Activated gamma-delta T cell treated with Interleukin-2 at 50 U/mL for 16 hours (primary cell): Measurements from ENCODE around the gene CD68.
A peak's percentile ranks its signal among the peaks of the same experiment; 100 is the strongest.
"Not testable (repeated sequence)": the region's sequence is repeated elsewhere in the genome, so short reads cannot be mapped to it uniquely, and the experiment has no call there.

Experiments used
- DNase-seq: peaks from one replicate; pipeline ENCODE4 v3.0.0-alpha.2; 2020

CD68 gene

DNA sequence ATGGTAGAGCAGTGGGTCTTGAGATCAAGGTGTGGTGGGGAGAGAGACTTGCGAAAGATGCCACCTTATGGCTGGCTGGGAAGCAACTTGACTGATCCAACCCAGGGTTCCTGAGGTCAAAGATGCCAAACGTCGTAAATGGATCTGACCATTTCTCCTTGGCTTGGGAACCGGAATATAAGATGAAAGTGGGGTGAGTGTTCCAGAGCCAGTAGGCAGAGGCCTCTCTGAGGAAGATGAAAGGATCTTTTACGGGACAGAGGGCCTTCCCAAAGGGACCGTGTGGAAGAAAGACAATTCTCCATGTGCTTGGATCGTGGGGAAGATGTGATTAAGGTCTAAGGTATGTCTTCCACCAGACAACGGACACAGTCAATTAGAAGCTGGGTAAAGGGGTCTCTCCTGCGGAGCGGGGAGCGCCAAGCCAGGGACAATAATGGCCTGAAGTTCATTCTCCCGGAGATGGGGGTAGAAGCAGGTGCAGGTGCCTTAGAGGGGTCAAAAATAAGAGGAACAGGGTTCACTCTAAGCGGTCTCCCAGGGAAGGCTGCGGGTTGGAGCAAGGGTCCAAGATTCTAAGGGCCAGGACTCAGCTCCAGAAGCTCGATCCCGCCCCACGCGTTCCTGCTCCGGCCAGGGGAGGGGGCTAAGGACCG lies 34.5 kb downstream of the CD68 start:
- no peak for DNase-seq

- peak; percentile 99 for DNase-seq
Observed at GRCh38 chr17:7614425-7615264, 35.2 kb downstream of the CD68 start, which contains the start of gene FXR2. Gene FXR2 (minus strand): TSS chr17:7614897. CDS start chr17:7614532, 365 bp downstream.

- DNase-seq, result no peak
Observed at GRCh38 chr17:7615265-7615747, 35.9 kb downstream of the CD68 start.

DNA sequence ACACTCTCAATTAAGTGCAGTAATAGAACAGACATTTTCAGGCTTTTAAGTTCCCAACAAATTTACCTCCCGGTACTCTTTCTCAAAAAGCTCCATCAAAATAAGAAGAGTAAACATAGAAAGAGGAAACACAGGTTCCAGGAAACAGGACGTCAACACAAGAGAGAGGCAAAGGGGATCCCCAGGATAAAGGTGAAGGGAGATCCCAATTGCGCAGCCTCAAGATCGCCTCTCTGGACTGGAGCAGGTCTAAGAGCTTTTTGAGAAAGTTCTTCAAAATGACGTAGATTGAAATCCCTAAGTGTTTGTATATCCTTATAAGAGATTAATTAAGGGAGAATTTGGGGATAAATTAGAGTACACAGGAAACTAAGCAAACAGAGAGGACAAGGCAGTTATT lies 39.2 kb downstream of the CD68 start:
- DNase-seq, result no peak

DNA sequence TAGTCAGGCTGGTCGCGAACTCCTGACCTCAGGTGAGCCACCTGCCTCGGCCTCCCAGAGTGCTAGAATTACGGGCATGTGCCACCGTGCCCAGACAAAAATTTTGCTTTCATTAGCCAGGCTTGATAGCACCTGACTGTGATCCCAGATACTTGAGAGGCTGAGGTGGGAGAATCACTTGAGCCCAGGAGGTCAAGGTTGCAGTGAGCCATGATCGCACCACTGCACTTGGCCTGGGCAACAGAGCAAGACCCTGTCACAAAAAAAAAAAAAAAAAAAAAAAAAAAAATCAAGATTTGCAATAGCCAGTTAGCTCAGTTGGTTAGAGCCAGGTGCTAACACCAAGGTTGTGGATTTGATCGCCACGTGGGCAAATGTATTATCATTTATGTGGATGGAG lies 41.4 kb downstream of the CD68 start:
- DNase-seq, result no peak

GRCh38 chr17:7623661-7624060 lies 44.2 kb downstream of the CD68 start:
- DNase-seq, result no peak

GRCh38 chr17:7625749-7626148 lies 46.3 kb downstream of the CD68 start:
- not testable (repeated sequence) for DNase-seq

DNA sequence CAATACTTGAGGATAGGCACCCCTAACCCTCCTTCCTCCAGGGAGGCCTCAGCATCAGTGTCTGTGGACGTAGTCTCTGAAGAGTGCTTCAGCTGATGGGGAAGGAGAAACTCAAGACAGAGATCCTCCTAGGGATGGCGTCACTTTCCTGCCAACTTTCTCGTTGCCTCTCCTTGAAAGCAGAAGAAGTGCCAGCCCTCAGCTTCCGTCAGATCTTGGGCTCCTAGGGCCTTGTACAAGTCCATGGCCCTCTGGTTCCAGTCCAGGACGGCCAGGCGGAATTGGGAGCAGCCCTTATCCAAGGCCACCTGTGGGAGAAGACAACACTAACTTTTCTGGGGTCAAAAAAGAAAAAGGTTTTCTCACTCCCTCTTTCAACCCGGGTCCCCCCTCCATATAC lies 46.9 kb downstream of the CD68 start:
- DNase-seq, result no peak

- no peak for DNase-seq
Observed at GRCh38 chr17:7626956-7627249, 47.5 kb downstream of the CD68 start.

DNA sequence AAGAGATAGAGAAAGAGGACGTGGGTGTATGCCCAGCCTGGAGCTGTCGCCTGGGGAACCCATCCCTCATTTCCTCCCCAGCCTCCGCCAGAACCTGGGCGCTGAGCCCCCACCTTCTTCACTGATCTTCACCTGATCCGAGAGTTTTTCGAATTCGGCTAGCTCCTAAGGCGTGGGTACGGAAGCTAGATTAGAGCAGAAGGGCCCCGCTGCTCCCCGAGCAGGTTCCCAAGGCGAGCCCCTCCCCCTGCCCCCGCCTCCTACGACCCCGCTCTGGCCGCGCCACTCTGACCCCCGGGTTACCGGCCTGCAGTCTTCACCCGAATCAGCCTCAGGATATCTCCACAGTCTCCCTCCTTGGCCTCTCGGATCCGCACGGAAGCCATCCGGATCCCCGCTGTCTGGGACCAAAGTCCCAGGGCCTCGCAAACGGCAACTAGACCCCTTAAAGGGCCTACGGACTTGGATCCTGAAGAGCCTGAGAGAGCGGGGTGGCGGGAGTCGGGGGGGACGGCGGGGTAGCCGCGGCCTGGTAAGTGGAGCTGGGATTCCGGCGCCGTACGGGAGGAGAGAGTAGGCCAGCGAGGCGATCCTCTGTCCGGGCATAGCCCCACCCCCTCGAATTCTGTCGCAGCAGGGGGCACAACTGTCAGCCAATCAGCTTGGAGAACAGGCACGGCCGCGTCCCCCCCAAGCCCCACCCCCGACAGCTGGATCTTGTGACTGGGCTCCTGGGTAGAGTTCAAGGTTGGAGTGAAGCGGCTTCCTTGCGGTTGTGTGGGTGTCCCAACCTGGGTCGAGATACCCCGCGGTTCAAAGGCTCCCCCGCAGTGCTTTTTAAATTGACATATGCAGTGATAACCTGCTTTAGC lies 48.0 kb downstream of the CD68 start, which contains the start of gene SAT2:
SAT2 (minus strand) TSS at position 572 of the 872 bp plus-strand sequence; CDS start at position 386, 186 bp downstream.
- peak; percentile 84 for DNase-seq

- DNase-seq, result no peak
Observed at GRCh38 chr17:7629939-7630571, 50.6 kb downstream of the CD68 start, which contains the start of gene SHBG. Gene SHBG (plus strand): TSS chr17:7630135. CDS start chr17:7630173, 38 bp downstream.
